ENCODE measurements around the gene GPR135. TPM values are rescaled to one million over a fixed set of nuclear protein-coding genes. Genes with fewer than 3 reads are reported as not detected.
A peak's percentile ranks its signal among the peaks of the same experiment; 100 is the strongest.

Gene GPR135
- total RNA-seq, 2 experiments from 2014 or later = 0.81 to 0.91 TPM

GRCh38 chr14:59507752-59508103 lies 42.5 kb upstream of the GPR135 start:
- Histone ChIP-seq H3K36me3 (ENCODE audit: insufficient read depth, low read length) (peaks cover 8% of the 10 kb centered on the region), H3K9me3 (ENCODE audit: control insufficient read depth in 1 of 2, insufficient read depth in 1 of 2, low read length in 2 of 2) (no peaks in the 10 kb centered on the region), H3K27me3 (ENCODE audit: control insufficient read depth in 1 of 2, insufficient read depth in 2 of 2, low read length in 2 of 2) (peaks cover 4 to 7% of the 10 kb centered on the region in 2 experiments), H3K4me3 (ENCODE audit: low read length) (no peak overlapping the region), H3K27ac (ENCODE audit: low read depth in 1 of 2, low read length in 2 of 2) (no peak overlapping the region), H3K4me1 (ENCODE audit: insufficient read depth, low read length) (no peaks in the 10 kb centered on the region)
- DNase-seq (no peak), ATAC-seq (ENCODE audit: poor library complexity) (no peak)
- peaks cover 12% of the 10 kb centered on the region for H3K36me3 Mint-ChIP-seq (ENCODE audit: low read depth)
- no peak overlapping the region for H3K4me3 Mint-ChIP-seq
- no peaks in the 10 kb centered on the region for H3K9me3 Mint-ChIP-seq
- H3K27me3 Mint-ChIP-seq = peaks cover 6% of the 10 kb centered on the region
- intact Hi-C loops (cut with DNase I, micrococcal nuclease) = loop anchor here (5.0 kb wide), 3 partner anchors 70 to 680 kb away; partner anchors contain the start of gene CCDC175 (in 1 of the 2)
- POLR2A ChIA-PET = interaction anchor here (1.5 kb wide), 1 partner anchor 24 kb away, joined by 5 read pairs; the partner anchor contains the start of genes JKAMP and L3HYPDH
- TF ChIP-seq, protein P1, sequence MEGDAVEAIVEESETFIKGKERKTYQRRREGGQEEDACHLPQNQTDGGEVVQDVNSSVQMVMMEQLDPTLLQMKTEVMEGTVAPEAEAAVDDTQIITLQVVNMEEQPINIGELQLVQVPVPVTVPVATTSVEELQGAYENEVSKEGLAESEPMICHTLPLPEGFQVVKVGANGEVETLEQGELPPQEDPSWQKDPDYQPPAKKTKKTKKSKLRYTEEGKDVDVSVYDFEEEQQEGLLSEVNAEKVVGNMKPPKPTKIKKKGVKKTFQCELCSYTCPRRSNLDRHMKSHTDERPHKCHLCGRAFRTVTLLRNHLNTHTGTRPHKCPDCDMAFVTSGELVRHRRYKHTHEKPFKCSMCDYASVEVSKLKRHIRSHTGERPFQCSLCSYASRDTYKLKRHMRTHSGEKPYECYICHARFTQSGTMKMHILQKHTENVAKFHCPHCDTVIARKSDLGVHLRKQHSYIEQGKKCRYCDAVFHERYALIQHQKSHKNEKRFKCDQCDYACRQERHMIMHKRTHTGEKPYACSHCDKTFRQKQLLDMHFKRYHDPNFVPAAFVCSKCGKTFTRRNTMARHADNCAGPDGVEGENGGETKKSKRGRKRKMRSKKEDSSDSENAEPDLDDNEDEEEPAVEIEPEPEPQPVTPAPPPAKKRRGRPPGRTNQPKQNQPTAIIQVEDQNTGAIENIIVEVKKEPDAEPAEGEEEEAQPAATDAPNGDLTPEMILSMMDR (IDR thresholded peaks at IDR 0.05) = no peak
- CTCF ChIA-PET = interaction anchor here (1.1 to 1.6 kb wide), 4 partner anchors 10 to 676 kb away, joined by 4 to 9 read pairs (median 6); partner anchors contain the start of gene CCDC175
- H3K27ac Mint-ChIP-seq = no peak overlapping the region
- peaks cover 13% of the 10 kb centered on the region for H3K4me1 Mint-ChIP-seq (ENCODE audit: low read depth)

DNA sequence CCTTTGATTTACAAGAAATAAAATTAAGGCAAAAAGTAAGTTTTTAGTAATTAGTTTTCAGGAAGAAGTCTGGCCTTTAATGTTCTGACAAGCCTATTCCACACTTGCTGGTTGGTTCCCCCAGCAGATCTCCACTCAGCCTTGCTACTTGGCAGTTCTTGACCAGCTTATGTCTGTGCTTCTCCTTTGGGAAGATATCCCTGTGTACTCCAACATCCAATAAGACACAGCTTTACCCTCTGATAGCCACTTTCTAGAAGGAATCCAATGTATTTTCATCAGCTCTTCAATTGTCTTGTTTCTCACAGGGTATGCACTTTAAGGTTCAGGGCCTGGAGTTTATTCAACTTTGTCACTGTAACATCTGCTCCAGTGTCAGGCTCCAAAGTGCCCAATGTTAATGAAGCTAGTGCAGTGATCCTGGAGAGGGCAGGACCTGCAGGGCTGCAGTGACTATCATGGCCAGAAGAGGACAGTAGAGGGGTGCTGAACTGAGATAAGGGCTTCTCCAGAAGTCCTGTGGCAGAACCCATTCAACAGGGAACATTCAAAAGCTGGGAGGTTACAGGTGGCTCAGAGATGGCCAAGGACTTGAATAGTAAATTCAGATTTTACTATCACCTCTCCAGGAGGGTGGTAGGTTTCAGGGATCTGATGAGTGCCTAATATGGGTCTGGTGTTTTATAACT lies 42.0 kb upstream of the GPR135 start:
- ChIA-PET CTCF (interaction anchor here (1.1 to 1.6 kb wide), 4 partner anchors 9 to 677 kb away, joined by 4 to 9 read pairs (median 6); partner anchors contain the start of gene CCDC175), POLR2A (interaction anchor here (1.5 kb wide), 1 partner anchor 23 kb away, joined by 5 read pairs; the partner anchor contains the start of genes JKAMP and L3HYPDH)
- Histone ChIP-seq H3K9me3 (ENCODE audit: control insufficient read depth in 1 of 2, insufficient read depth in 1 of 2, low read length in 2 of 2) (no peaks in the 10 kb centered on the region), H3K27me3 (ENCODE audit: control insufficient read depth in 1 of 2, insufficient read depth in 2 of 2, low read length in 2 of 2) (peaks cover 3 to 7% of the 10 kb centered on the region in 2 experiments), H3K4me3 (ENCODE audit: low read length) (no peak overlapping the region), H3K36me3 (ENCODE audit: insufficient read depth, low read length) (peaks cover 8% of the 10 kb centered on the region), H3K4me1 (ENCODE audit: insufficient read depth, low read length) (no peaks in the 10 kb centered on the region), H3K27ac (ENCODE audit: low read depth in 1 of 2, low read length in 2 of 2) (no peak overlapping the region)
- ATAC-seq (ENCODE audit: poor library complexity) = peak; percentile 87
- Mint-ChIP-seq H3K9me3 (no peaks in the 10 kb centered on the region), H3K4me3 (no peak overlapping the region), H3K27ac (no peak overlapping the region), H3K27me3 (peaks cover 6% of the 10 kb centered on the region), H3K4me1 (ENCODE audit: low read depth) (peaks cover 17% of the 10 kb centered on the region), H3K36me3 (ENCODE audit: low read depth) (peaks cover 15% of the 10 kb centered on the region)
- DNase-seq = peak in 13 of 14 experiments; percentile 11 to 64 (median 32)
- intact Hi-C loops (cut with DNase I, micrococcal nuclease) = loop anchor here (5.0 kb wide), 3 partner anchors 70 to 680 kb away; partner anchors contain the start of gene CCDC175 (in 1 of the 2)
- TF ChIP-seq, protein P1 (IDR thresholded peaks at IDR 0.05) = peak; percentile 71

GRCh38 chr14:59503256-59503655 lies 38.1 kb upstream of the GPR135 start:
- ATAC-seq (ENCODE audit: poor library complexity) (no peak), DNase-seq (no peak)
- intact Hi-C loops (cut with DNase I, micrococcal nuclease) = no loop called here
- peaks cover 42% of the 10 kb centered on the region for H3K36me3 Mint-ChIP-seq (ENCODE audit: low read depth)
- H3K9me3 ChIP-seq (ENCODE audit: control insufficient read depth in 1 of 2, insufficient read depth in 1 of 2, low read length in 2 of 2) = no peaks in the 10 kb centered on the region
- no peak overlapping the region for H3K27ac ChIP-seq (ENCODE audit: low read depth in 1 of 2, low read length in 2 of 2)
- POLR2A ChIA-PET = no interaction called here
- H3K4me3 Mint-ChIP-seq = no peak overlapping the region
- CTCF ChIA-PET = interaction anchor here (0.6 kb wide), 1 partner anchor 960 kb away, joined by 3 read pairs; no protein-coding TSS in a partner anchor
- TF ChIP-seq, protein P1 (IDR thresholded peaks at IDR 0.05) = no peak
- peaks cover 19% of the 10 kb centered on the region for H3K36me3 ChIP-seq (ENCODE audit: insufficient read depth, low read length)
- no peaks in the 10 kb centered on the region for H3K9me3 Mint-ChIP-seq
- no peak overlapping the region for H3K27ac Mint-ChIP-seq
- no peaks in the 10 kb centered on the region for H3K27me3 ChIP-seq (ENCODE audit: control insufficient read depth in 1 of 2, insufficient read depth in 2 of 2, low read length in 2 of 2)
- H3K27me3 Mint-ChIP-seq = no peaks in the 10 kb centered on the region
- peaks cover 19% of the 10 kb centered on the region for H3K4me1 Mint-ChIP-seq (ENCODE audit: low read depth)
- no peak overlapping the region for H3K4me3 ChIP-seq (ENCODE audit: low read length)
- no peaks in the 10 kb centered on the region for H3K4me1 ChIP-seq (ENCODE audit: insufficient read depth, low read length)
